Effector memory CD8-positive, alpha-beta T cell (primary cell): ENCODE data around the gene CCNH.

Experiments
- ATAC-seq: fragments of 150-1000 bp; cut with Tn5 transposase; replicated peaks from 2 replicates; pipeline ENCODE4 v1.10.0; 2021; ENCODE audit warnings: mild to moderate bottlenecking, moderate library complexity
- DNase-seq, 3 experiments: peaks; one replicate each; pipeline ENCODE4 v3.0.0; 2021
- H3K27ac Mint-ChIP-seq, 2 donors: one replicate each; pipeline ENCODE4 v1.8.0; 2022; ENCODE audit warnings: mild to moderate bottlenecking in 2 of 2, mixed read lengths in 2 of 2, moderate library complexity in 2 of 2
- H3K27me3 Mint-ChIP-seq, 2 donors: one replicate each; pipeline ENCODE4 v1.8.0; 2022; ENCODE audit warnings: mixed read lengths in 2 of 2
- H3K36me3 Mint-ChIP-seq: one replicate; pipeline ENCODE4 v1.8.0; 2022; ENCODE audit warnings: mild to moderate bottlenecking, moderate library complexity, mixed read lengths; ENCODE audit not compliant: insufficient read depth
- H3K4me1 Mint-ChIP-seq, 2 donors: one replicate each; pipeline ENCODE4 v1.8.0; 2022; ENCODE audit warnings: low read depth in 2 of 2, mixed read lengths in 2 of 2
- H3K4me3 Mint-ChIP-seq, 2 donors: one replicate each; pipeline ENCODE4 v1.8.0; 2022; ENCODE audit warnings: mild to moderate bottlenecking in 2 of 2, mixed read lengths in 2 of 2, moderate library complexity in 2 of 2
- H3K9me3 Mint-ChIP-seq, 2 donors: one replicate each; pipeline ENCODE4 v1.8.0; 2022; ENCODE audit warnings: mixed read lengths in 2 of 2

The CCNH gene

GRCh38 chr5:87418506-87418905 is 5.8 kb upstream of the CCNH start:
- Mint-ChIP-seq H3K36me3 (no peaks in the 10 kb centered on the region), H3K9me3 (no peaks in the 10 kb centered on the region), H3K27ac (no peak overlapping the region), H3K4me3 (no peak overlapping the region), H3K4me1 (no peaks in the 10 kb centered on the region), H3K27me3 (no peaks in the 10 kb centered on the region)
- no peak for DNase-seq
- ATAC-seq, result no peak

- no peaks in the 10 kb centered on the region for H3K9me3 Mint-ChIP-seq
- peaks cover 44% of the 10 kb centered on the region for H3K36me3 Mint-ChIP-seq
Observed at GRCh38 chr5:87413343-87413645, 564 bp upstream of the CCNH start.

GRCh38 chr5:87411973-87412629 is 629 bp downstream of the CCNH start:
- H3K9me3 Mint-ChIP-seq, result no peaks in the 10 kb centered on the region
- H3K36me3 Mint-ChIP-seq, result peaks cover 56% of the 10 kb centered on the region
- peaks cover 31 to 45% of the 10 kb centered on the region in 2 donors for H3K4me1 Mint-ChIP-seq
- H3K27me3 Mint-ChIP-seq, result no peaks in the 10 kb centered on the region
- ATAC-seq (peak; percentile 25), DNase-seq (peak; percentile 34 to 47 (median 35))
- H3K27ac Mint-ChIP-seq, result peak overlapping the region; percentile 96
- peak overlapping the region; percentile 84 to 91 for H3K4me3 Mint-ChIP-seq

More at GRCh38 chr5:87413343-87413645, 564 bp upstream of the CCNH start:
- ATAC-seq (no peak), DNase-seq (no peak)
- H3K27ac Mint-ChIP-seq, result peak overlapping the region; percentile 96
- no peaks in the 10 kb centered on the region for H3K27me3 Mint-ChIP-seq
- peaks cover 23 to 33% of the 10 kb centered on the region in 2 donors for H3K4me1 Mint-ChIP-seq
- H3K4me3 Mint-ChIP-seq, result peak overlapping the region; percentile 84 to 91

GRCh38 chr5:87411586-87411972 is 1.2 kb downstream of the CCNH start:
- Mint-ChIP-seq H3K4me3 (peak overlapping the region; percentile 84 to 91), H3K27ac (peak overlapping the region; percentile 96), H3K4me1 (peaks cover 36 to 50% of the 10 kb centered on the region in 2 donors), H3K9me3 (no peaks in the 10 kb centered on the region), H3K27me3 (no peaks in the 10 kb centered on the region), H3K36me3 (peaks cover 61% of the 10 kb centered on the region)
- ATAC-seq (no peak), DNase-seq (no peak)

- Mint-ChIP-seq H3K4me1 (peaks cover 42 to 57% of the 10 kb centered on the region in 2 donors), H3K27ac (peak overlapping the region; percentile 96), H3K36me3 (peaks cover 68% of the 10 kb centered on the region), H3K9me3 (no peaks in the 10 kb centered on the region), H3K4me3 (peak overlapping the region; percentile 84 to 91), H3K27me3 (no peaks in the 10 kb centered on the region)
- DNase-seq, result no peak
- ATAC-seq, result no peak
Observed at GRCh38 chr5:87410931-87411330, 1.8 kb downstream of the CCNH start.

- DNase-seq (no peak), ATAC-seq (peak; percentile 33)
- Mint-ChIP-seq H3K4me1 (peaks cover 47 to 64% of the 10 kb centered on the region in 2 donors), H3K27me3 (no peaks in the 10 kb centered on the region), H3K36me3 (peaks cover 92% of the 10 kb centered on the region), H3K9me3 (no peaks in the 10 kb centered on the region), H3K4me3 (peak overlapping the region; percentile 7 to 66), H3K27ac (peak overlapping the region; percentile 78 to 97)
Observed at GRCh38 chr5:87408204-87408603, 4.5 kb downstream of the CCNH start.

GRCh38 chr5:87405472-87406155 is 7.1 kb downstream of the CCNH start:
- peaks cover 89% of the 10 kb centered on the region for H3K36me3 Mint-ChIP-seq
- peaks cover 35 to 53% of the 10 kb centered on the region in 2 donors for H3K4me1 Mint-ChIP-seq
- H3K4me3 Mint-ChIP-seq, result peak overlapping the region in 1 of 2 donors; percentile 9
- DNase-seq (no peak), ATAC-seq (no peak)
- no peaks in the 10 kb centered on the region for H3K27me3 Mint-ChIP-seq
- H3K9me3 Mint-ChIP-seq, result no peaks in the 10 kb centered on the region
- H3K27ac Mint-ChIP-seq, result peak overlapping the region; percentile 78 to 97

GRCh38 chr5:87404359-87404758 is 8.4 kb downstream of the CCNH start:
- no peaks in the 10 kb centered on the region for H3K27me3 Mint-ChIP-seq

GRCh38 chr5:87403899-87404298 is 8.8 kb downstream of the CCNH start:
- no peak for ATAC-seq
- Mint-ChIP-seq H3K27ac (no peak overlapping the region), H3K4me3 (no peak overlapping the region), H3K36me3 (peaks cover 94% of the 10 kb centered on the region), H3K9me3 (no peaks in the 10 kb centered on the region), H3K4me1 (peaks cover 30 to 47% of the 10 kb centered on the region in 2 donors), H3K27me3 (no peaks in the 10 kb centered on the region)
- no peak for DNase-seq

More at GRCh38 chr5:87404359-87404758, 8.4 kb downstream of the CCNH start:
- ATAC-seq (no peak), DNase-seq (no peak)
- Mint-ChIP-seq H3K4me3 (no peak overlapping the region), H3K4me1 (peaks cover 32 to 51% of the 10 kb centered on the region in 2 donors), H3K9me3 (no peaks in the 10 kb centered on the region), H3K36me3 (peaks cover 94% of the 10 kb centered on the region), H3K27ac (peak overlapping the region; percentile 11 to 97)

GRCh38 chr5:87403409-87403808 is 9.3 kb downstream of the CCNH start:
- no peaks in the 10 kb centered on the region for H3K9me3 Mint-ChIP-seq
- no peaks in the 10 kb centered on the region for H3K27me3 Mint-ChIP-seq
- H3K27ac Mint-ChIP-seq, result peak overlapping the region in 1 of 2 donors; percentile 36
- ATAC-seq (peak; percentile 40), DNase-seq (no peak)
- H3K36me3 Mint-ChIP-seq, result peaks cover 94% of the 10 kb centered on the region
- H3K4me1 Mint-ChIP-seq, result peaks cover 25 to 47% of the 10 kb centered on the region in 2 donors
- no peak overlapping the region for H3K4me3 Mint-ChIP-seq

- H3K27me3 Mint-ChIP-seq, result no peaks in the 10 kb centered on the region
- DNase-seq (no peak), ATAC-seq (no peak)
- peaks cover 94% of the 10 kb centered on the region for H3K36me3 Mint-ChIP-seq
- H3K9me3 Mint-ChIP-seq, result no peaks in the 10 kb centered on the region
- H3K4me3 Mint-ChIP-seq, result no peak overlapping the region
- peaks cover 13 to 30% of the 10 kb centered on the region in 2 donors for H3K4me1 Mint-ChIP-seq
- H3K27ac Mint-ChIP-seq, result peak overlapping the region in 1 of 2 donors; percentile 71
Observed at GRCh38 chr5:87401626-87402025, 11.1 kb downstream of the CCNH start.

GRCh38 chr5:87400305-87400899 is 12.3 kb downstream of the CCNH start:
- Mint-ChIP-seq H3K36me3 (peaks cover 93% of the 10 kb centered on the region), H3K27me3 (no peaks in the 10 kb centered on the region), H3K27ac (peak overlapping the region in 1 of 2 donors; percentile 71), H3K4me3 (no peak overlapping the region), H3K4me1 (peaks cover 8 to 18% of the 10 kb centered on the region in 2 donors), H3K9me3 (no peaks in the 10 kb centered on the region)
- DNase-seq (no peak), ATAC-seq (peak; percentile 75)

- H3K27ac Mint-ChIP-seq, result peak overlapping the region in 1 of 2 donors; percentile 25
- H3K36me3 Mint-ChIP-seq, result peaks cover 94% of the 10 kb centered on the region
- peaks cover 8 to 15% of the 10 kb centered on the region in 2 donors for H3K4me1 Mint-ChIP-seq
- no peak overlapping the region for H3K4me3 Mint-ChIP-seq
- DNase-seq (no peak), ATAC-seq (no peak)
- no peaks in the 10 kb centered on the region for H3K9me3 Mint-ChIP-seq
- no peaks in the 10 kb centered on the region for H3K27me3 Mint-ChIP-seq
Observed at GRCh38 chr5:87399720-87400119, 13.0 kb downstream of the CCNH start.
